ENCODE measurements around the gene CTRL.
A peak's percentile ranks its signal among the peaks of the same experiment; 100 is the strongest.
"Not testable (repeated sequence)": the region's sequence is repeated elsewhere in the genome, so short reads cannot be mapped to it uniquely, and the experiment has no call there.

CTRL gene

GRCh38 chr16:67941469-67942199, 10.0 kb upstream of the CTRL start:
- no peak for DNase-seq (ENCODE audit: low read depth in 2 of 2)

GRCh38 chr16:67940446-67941089, 8.9 kb upstream of the CTRL start:
- no peak for DNase-seq (ENCODE audit: low read depth in 2 of 2)

- DNase-seq (ENCODE audit: low read depth in 2 of 2), result peak in 1 of 2 donors; percentile 44
Measured at GRCh38 chr16:67939507-67940445, 8.1 kb upstream of the CTRL start.

GRCh38 chr16:67937713-67938112, 6.1 kb upstream of the CTRL start:
- DNase-seq (ENCODE audit: low read depth in 2 of 2), result not testable (repeated sequence)

GRCh38 chr16:67936880-67937605, 5.4 kb upstream of the CTRL start:
- DNase-seq (ENCODE audit: low read depth in 2 of 2), result peak in 1 of 2 donors; percentile 35

- DNase-seq (ENCODE audit: low read depth in 2 of 2), result peak in 1 of 2 donors; percentile 42
Measured at GRCh38 chr16:67936124-67936879, 4.6 kb upstream of the CTRL start, which contains the start of gene PSMB10. Gene PSMB10, minus strand, starts transcription at chr16:67936850. Its CDS starts 101 bp downstream, at chr16:67936749.

GRCh38 chr16:67935402-67936123, 3.9 kb upstream of the CTRL start:
- DNase-seq (ENCODE audit: low read depth in 2 of 2), result peak; percentile 86

- no peak for DNase-seq (ENCODE audit: low read depth in 2 of 2)
Measured at GRCh38 chr16:67935101-67935401, 3.4 kb upstream of the CTRL start.

GRCh38 chr16:67934306-67935100, 2.8 kb upstream of the CTRL start:
- DNase-seq (ENCODE audit: low read depth in 2 of 2), result no peak

- no peak for DNase-seq (ENCODE audit: low read depth in 2 of 2)
Measured at GRCh38 chr16:67933805-67934204, 2.1 kb upstream of the CTRL start.

GRCh38 chr16:67932462-67932840, 789 bp upstream of the CTRL start:
- DNase-seq (ENCODE audit: low read depth in 2 of 2), result no peak

- no peak for DNase-seq (ENCODE audit: low read depth in 2 of 2)
Measured at GRCh38 chr16:67930678-67931211, 917 bp downstream of the CTRL start.

- no peak for DNase-seq (ENCODE audit: low read depth in 2 of 2)
Measured at GRCh38 chr16:67930191-67930590, 1.5 kb downstream of the CTRL start.

- peak; percentile 41 to 63 for DNase-seq (ENCODE audit: low read depth in 2 of 2)
Measured at GRCh38 chr16:67928561-67929364, 2.9 kb downstream of the CTRL start.

GRCh38 chr16:67928147-67928546, 3.5 kb downstream of the CTRL start:
- no peak for DNase-seq (ENCODE audit: low read depth in 2 of 2)

- DNase-seq (ENCODE audit: low read depth in 2 of 2), result no peak
Measured at GRCh38 chr16:67927131-67927941, 4.3 kb downstream of the CTRL start.

- DNase-seq (ENCODE audit: low read depth in 2 of 2), result no peak
Measured at GRCh38 chr16:67926181-67926750, 5.4 kb downstream of the CTRL start.
